ENCODE results near the gene ADAM17. TPM values are rescaled to one million over a fixed set of nuclear protein-coding genes. Genes with fewer than 3 reads are reported as not detected.

ADAM17 gene
- total and polyA plus RNA-seq, 9 of the 15 experiments (the other 6 are each of a cell fraction or from before 2014, with no cell fraction given), result 5.8 to 30.0 (median 19.0) TPM

- TF ChIP-seq NONO (IDR thresholded peaks at IDR 0.05; ENCODE audit: low read depth in 2 of 2, low read length in 1 of 2) (no peak), TRIM25 (IDR thresholded peaks at IDR 0.05; ENCODE audit: borderline replicate concordance) (no peak), ZSCAN32 (CRISPR knock-in tag; IDR thresholded peaks at IDR 0.05) (no peak), CBX2 (IDR thresholded peaks at IDR 0.05; ENCODE audit: insufficient read depth, low read length, poor library complexity, severe bottlenecking) (no peak), ZNF717 (CRISPR knock-in tag; IDR thresholded peaks at IDR 0.05) (no peak), MNT (conservative IDR thresholded peaks at IDR 0.05) (no peak)
Observed at GRCh38 chr2:9488583-9489547, 66.8 kb downstream of the ADAM17 start (continued).
